ENCODE measurements around the gene ZNF628.

Gene ZNF628

GRCh38 chr19:55463583-55464031, 12.8 kb upstream of the ZNF628 start:
- Histone ChIP-seq H3F3A (ENCODE audit: insufficient read depth, low read length) (no peaks in the 10 kb centered on the region), H3K9me2 (ENCODE audit: low read depth, low read length) (no peaks in the 10 kb centered on the region), H3K9me3 (ENCODE audit: low read length) (no peaks in the 10 kb centered on the region), H2AFZ (ENCODE audit: low read length) (no peak overlapping the region), H3K36me3 (ENCODE audit: insufficient read depth, low read length) (no peaks in the 10 kb centered on the region), H3K79me2 (ENCODE audit: insufficient read depth, low read length) (no peaks in the 10 kb centered on the region), H3K27ac (ENCODE audit: low read depth, low read length, poor library complexity, severe bottlenecking) (no peak overlapping the region), H3K9ac (ENCODE audit: low read length) (no peak overlapping the region), H3K27me3 (ENCODE audit: insufficient read depth, low read length) (no peaks in the 10 kb centered on the region), H3K4me3 (ENCODE audit: low read depth, low read length, poor library complexity, severe bottlenecking) (no peak overlapping the region), H4K20me1 (ENCODE audit: insufficient read depth, low read length) (no peaks in the 10 kb centered on the region), H3K4me1 (ENCODE audit: insufficient read depth, low read length, severe bottlenecking) (peaks cover 20% of the 10 kb centered on the region), H3K4me2 (ENCODE audit: low read length) (no peak overlapping the region)
- TF ChIP-seq EZH2 (IDR thresholded peaks at IDR 0.05; ENCODE audit: borderline replicate concordance, low read length), result no peak
- TF ChIP-seq CTCF (IDR thresholded peaks at IDR 0.05; ENCODE audit: low read length), result no peak

- Histone ChIP-seq H3K27me3 (ENCODE audit: insufficient read depth, low read length) (no peaks in the 10 kb centered on the region), H3F3A (ENCODE audit: insufficient read depth, low read length) (no peaks in the 10 kb centered on the region), H3K9me2 (ENCODE audit: low read depth, low read length) (no peaks in the 10 kb centered on the region), H3K4me2 (ENCODE audit: low read length) (no peak overlapping the region), H3K36me3 (ENCODE audit: insufficient read depth, low read length) (no peaks in the 10 kb centered on the region), H3K9ac (ENCODE audit: low read length) (no peak overlapping the region), H3K79me2 (ENCODE audit: insufficient read depth, low read length) (no peaks in the 10 kb centered on the region), H4K20me1 (ENCODE audit: insufficient read depth, low read length) (no peaks in the 10 kb centered on the region), H3K4me3 (ENCODE audit: low read depth, low read length, poor library complexity, severe bottlenecking) (no peak overlapping the region), H3K4me1 (ENCODE audit: insufficient read depth, low read length, severe bottlenecking) (peaks cover 20% of the 10 kb centered on the region), H3K27ac (ENCODE audit: low read depth, low read length, poor library complexity, severe bottlenecking) (no peak overlapping the region), H2AFZ (ENCODE audit: low read length) (no peak overlapping the region), H3K9me3 (ENCODE audit: low read length) (no peaks in the 10 kb centered on the region)
- TF ChIP-seq CTCF (IDR thresholded peaks at IDR 0.05; ENCODE audit: low read length) (no peak), EZH2 (IDR thresholded peaks at IDR 0.05; ENCODE audit: borderline replicate concordance, low read length) (no peak)
Measured at GRCh38 chr19:55464039-55464661, 12.3 kb upstream of the ZNF628 start.

- Histone ChIP-seq H3K9me3 (ENCODE audit: low read length) (no peaks in the 10 kb centered on the region), H3K9me2 (ENCODE audit: low read depth, low read length) (no peaks in the 10 kb centered on the region), H3K4me3 (ENCODE audit: low read depth, low read length, poor library complexity, severe bottlenecking) (no peak within 1 kb of the TSS), H3K4me2 (ENCODE audit: low read length) (no peak within 1 kb of the TSS), H3F3A (ENCODE audit: insufficient read depth, low read length) (no peaks in the 10 kb centered on the region), H3K9ac (ENCODE audit: low read length) (no peak within 1 kb of the TSS), H3K27ac (ENCODE audit: low read depth, low read length, poor library complexity, severe bottlenecking) (no peak within 1 kb of the TSS), H3K27me3 (ENCODE audit: insufficient read depth, low read length) (no peaks in the 10 kb centered on the region), H3K4me1 (ENCODE audit: insufficient read depth, low read length, severe bottlenecking) (peaks cover 18% of the 10 kb centered on the region), H4K20me1 (ENCODE audit: insufficient read depth, low read length) (no peaks in the 10 kb centered on the region), H2AFZ (ENCODE audit: low read length) (no peak within 1 kb of the TSS), H3K79me2 (ENCODE audit: insufficient read depth, low read length) (no peaks in the 10 kb centered on the region), H3K36me3 (ENCODE audit: insufficient read depth, low read length) (no peaks in the 10 kb centered on the region)
- TF ChIP-seq EZH2 (IDR thresholded peaks at IDR 0.05; ENCODE audit: borderline replicate concordance, low read length) (no peak), CTCF (IDR thresholded peaks at IDR 0.05; ENCODE audit: low read length) (no peak)
Measured at GRCh38 chr19:55464662-55465054, 11.8 kb upstream of the ZNF628 start, which contains the start of gene C19orf85. Gene C19orf85 (minus strand): TSS chr19:55464751. CDS start chr19:55464554, 197 bp downstream.
